Stimulated activated CD4-positive, alpha-beta T cell treated with anti-CD3 and anti-CD28 coated beads, Interleukin-12 subunit alpha, Interleukin-12 subunit beta, amount 100 ng/mL, for 4 hours (primary cell): Measurements from ENCODE around the gene FSIP1.

Experiments
- DNase-seq: peaks from one replicate; pipeline ENCODE4 v3.0.0-alpha.2; 2020

Gene FSIP1

DNA sequence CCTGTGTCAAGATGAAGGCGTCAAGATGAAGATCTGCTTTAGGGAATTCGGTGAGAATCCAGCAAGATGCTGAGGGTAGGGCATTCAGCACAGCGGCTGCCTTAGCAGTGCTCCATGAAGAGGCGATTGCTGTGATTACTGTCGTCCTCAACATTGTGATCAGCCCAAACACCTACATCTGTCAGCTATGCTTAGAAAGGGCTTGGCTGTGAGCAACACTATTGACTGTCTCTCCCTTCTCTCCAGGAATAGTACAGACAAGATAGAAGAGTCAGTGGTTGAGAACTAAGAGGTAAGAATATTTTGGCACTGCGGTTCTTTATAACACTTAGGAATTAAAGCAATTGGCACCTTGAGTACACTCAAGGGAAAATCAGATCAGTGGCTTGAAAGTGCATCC, 110.5 kb downstream of the FSIP1 start:
- no peak for DNase-seq

DNA sequence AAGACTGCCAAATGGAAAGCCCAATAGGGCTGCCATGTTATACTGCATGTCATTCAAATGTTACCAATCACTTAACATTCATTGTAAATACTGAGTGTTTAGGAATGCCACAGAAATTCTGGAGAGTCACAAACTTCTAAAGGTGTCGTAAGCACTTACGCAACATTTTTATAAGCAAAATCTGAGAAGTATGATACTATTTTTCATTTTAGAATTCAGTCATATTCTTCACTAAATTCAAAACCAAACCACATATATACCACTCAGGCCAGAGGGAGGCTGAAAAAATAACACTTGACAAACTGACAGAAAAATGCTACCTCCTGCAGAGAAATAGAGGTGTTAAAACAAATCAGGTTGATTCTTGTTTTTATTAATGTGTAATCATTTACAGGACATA, 112.0 kb downstream of the FSIP1 start:
- no peak for DNase-seq

- DNase-seq = no peak
These were observed 113.0 kb downstream of the FSIP1 start for GRCh38 chr15:39669661-39670060.

GRCh38 chr15:39669241-39669640, 113.4 kb downstream of the FSIP1 start:
- DNase-seq = no peak

- DNase-seq = no peak
These were observed 114.2 kb downstream of the FSIP1 start for GRCh38 chr15:39668457-39668856.

DNA sequence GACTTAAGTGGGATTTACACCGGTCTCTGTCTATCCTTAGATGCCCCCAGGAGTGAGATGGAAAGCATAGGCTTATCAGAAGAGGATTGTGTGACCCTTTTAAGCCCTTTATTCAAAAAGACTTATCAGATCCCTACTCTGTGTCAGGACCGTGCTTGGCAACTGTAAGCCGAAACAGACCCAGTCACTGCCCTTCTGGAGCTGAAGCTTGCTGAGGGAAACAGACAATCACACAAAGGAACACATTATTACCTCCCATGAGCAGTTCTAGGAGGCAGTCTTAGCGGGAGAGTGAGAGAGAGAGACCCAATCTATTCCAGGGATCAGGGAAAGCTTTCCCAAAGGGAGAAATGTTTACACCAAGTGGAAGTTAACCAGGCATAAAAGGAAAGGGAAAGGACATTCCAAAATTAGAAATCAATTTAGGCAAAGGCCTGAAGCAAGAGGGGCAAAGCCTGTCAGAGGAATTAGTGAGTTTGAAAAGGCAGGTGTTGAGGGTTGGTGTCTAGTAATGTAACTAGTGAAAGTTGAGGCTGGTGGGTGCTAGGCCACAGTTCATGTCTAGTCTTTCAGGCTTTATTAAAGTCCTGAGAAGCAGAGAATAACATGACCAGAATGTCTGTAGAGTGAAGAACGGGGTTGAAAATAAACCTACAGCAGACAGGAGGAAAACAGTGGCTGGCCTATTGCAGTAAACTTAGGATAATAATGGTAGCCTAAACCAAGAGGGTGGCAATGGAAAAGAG, 115.1 kb downstream of the FSIP1 start:
- DNase-seq = no peak

- no peak for DNase-seq
These were observed 116.0 kb downstream of the FSIP1 start for GRCh38 chr15:39666677-39667076.

DNA sequence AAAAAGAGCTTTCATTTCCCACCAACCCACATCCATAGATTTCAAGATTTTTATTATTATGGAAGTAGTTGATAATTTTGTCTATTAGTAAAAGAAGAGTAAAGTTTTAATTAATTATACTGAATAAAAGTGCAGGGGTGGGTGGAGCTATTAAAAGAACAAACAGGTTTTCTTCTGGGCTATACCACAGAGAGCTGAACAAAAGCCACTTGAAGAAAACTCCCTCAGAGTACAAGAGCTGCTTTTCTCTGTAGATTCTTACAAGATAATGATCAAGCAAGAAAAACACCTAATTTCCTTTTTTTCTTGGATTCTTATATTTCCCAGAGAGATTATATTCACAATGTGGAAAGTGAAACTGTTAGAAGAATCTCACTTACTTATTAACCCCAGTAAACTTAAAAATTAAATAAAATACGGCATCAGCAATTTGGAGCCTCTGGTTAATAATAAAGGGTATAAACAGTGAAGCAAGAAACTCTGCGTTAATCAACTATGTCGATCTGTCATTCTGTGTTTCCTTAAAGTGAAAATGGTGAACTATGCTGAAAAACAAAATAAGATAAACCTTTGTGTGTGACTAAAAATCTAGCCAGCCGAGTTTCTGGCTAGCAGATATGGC, 116.9 kb downstream of the FSIP1 start:
- DNase-seq = no peak

DNA sequence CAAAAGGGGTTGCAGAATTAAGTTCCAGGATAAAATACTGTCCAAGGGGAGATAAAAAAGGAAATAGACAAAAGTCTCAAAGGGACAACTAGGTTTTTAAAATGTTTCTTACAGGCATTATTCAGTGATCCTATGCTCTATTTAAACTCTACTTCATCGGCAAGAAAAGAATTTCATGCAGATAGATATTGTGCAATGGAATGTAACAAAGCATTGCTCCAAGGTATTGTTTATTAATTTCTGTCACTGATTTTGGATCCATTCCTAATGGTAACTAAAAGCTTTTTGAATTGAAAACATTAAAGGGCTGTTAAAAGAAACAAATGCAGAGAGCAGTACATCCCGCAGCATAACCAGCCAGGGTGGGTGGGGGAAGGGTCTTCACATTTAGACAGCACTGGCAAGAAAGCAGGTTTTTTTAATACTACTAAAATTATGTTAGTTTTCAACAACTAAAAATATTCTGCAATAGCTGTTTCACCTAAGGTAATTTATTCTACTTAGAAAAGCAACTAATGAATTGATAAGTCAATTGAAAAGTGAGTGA, 118.9 kb downstream of the FSIP1 start:
- DNase-seq = no peak

DNA sequence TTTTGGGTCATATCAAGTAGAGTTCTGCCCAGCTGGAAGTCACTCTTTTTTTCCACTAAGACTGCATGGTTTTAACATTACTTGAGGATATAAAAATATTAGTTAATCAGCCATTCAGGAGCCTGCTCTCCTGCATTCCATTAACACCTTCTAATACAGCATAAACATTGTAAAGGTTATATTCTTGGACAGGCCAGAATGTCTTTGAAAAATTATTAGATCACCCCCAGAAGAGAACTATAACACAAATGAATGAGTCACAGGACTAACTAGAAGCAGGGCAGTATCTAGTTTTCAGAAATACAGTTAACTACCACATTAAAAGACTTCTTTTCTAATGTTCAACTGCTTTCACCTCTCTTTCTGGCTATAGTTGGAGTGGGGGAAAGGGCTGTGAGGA, 120.9 kb downstream of the FSIP1 start:
- no peak for DNase-seq

GRCh38 chr15:39658740-39659139, 123.9 kb downstream of the FSIP1 start:
- DNase-seq = no peak

- DNase-seq = no peak
These were observed 125.0 kb downstream of the FSIP1 start for GRCh38 chr15:39657668-39658067.

DNA sequence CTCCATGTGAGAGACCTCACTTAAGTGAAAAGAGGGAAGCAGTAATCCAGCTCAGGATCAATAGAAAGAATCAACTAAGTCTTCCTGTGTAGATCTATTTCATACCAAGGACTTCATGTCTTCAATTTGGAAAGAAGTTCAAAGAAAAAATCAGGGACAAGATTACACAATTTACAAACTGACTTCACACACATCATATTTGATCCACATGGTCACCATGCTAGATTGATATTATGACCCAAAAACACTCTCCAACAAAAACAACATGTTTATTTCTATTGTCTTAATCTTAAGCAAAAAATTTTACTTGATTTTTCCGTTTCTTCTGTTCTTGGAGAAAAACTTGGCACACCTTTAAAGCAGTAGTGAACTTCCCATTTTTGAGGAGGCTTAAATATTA, 125.5 kb downstream of the FSIP1 start:
- no peak for DNase-seq

GRCh38 chr15:39654304-39654703, 128.3 kb downstream of the FSIP1 start:
- no peak for DNase-seq

DNA sequence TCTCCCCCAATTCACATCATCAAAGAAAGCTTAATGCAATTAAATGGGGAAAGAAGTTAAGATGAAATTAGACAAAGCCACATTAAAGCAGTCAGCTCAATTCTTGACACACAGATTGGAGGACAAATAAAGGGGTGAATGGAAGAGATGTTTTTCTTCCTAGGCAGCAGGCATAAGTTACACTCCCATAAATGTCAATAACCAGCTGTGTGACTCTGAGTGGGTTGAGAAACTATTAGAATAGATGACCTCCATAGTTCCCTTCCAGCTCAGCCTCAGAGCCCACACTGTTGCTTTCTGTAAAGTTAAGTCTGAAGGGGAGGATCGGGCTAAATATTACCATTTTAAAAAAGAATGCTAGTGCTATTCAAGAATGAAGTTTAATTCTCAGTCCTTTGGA, 130.8 kb downstream of the FSIP1 start:
- no peak for DNase-seq

DNA sequence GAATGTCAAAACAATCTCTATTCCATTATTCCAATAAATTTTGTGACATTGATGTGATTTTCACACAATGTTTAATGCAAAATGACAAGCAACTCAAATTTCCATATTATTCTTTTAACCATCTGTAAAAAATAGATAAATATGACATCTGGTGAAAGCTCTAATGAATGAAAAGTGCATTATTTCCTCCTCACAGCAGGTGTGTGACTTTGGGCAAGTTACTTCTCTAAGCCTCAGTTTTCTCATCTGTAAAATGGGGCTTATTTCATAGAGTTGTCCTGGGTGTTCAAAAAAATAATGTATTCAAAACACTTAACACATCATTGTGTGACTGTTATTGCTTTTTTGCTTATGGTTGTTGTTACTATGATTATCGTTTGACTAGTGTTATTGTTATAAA, 131.3 kb downstream of the FSIP1 start:
- no peak for DNase-seq

GRCh38 chr15:39649757-39650156, 132.9 kb downstream of the FSIP1 start:
- DNase-seq = no peak

GRCh38 chr15:39646425-39646824, 136.2 kb downstream of the FSIP1 start:
- DNase-seq = no peak

DNA sequence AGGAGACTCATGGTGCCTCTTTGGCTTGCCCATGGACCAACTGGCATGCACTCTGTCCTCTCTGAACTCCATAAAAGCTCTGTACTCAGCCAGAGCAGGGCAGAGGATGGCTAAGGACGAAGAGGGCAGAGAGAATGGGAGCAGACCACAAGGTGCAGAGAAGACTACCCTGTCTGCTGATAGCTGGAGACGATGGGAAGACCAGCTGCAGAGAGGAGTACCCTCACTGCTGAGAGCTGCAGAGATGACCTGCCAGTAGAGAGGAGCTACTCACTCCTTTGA, 136.7 kb downstream of the FSIP1 start:
- DNase-seq = no peak

DNA sequence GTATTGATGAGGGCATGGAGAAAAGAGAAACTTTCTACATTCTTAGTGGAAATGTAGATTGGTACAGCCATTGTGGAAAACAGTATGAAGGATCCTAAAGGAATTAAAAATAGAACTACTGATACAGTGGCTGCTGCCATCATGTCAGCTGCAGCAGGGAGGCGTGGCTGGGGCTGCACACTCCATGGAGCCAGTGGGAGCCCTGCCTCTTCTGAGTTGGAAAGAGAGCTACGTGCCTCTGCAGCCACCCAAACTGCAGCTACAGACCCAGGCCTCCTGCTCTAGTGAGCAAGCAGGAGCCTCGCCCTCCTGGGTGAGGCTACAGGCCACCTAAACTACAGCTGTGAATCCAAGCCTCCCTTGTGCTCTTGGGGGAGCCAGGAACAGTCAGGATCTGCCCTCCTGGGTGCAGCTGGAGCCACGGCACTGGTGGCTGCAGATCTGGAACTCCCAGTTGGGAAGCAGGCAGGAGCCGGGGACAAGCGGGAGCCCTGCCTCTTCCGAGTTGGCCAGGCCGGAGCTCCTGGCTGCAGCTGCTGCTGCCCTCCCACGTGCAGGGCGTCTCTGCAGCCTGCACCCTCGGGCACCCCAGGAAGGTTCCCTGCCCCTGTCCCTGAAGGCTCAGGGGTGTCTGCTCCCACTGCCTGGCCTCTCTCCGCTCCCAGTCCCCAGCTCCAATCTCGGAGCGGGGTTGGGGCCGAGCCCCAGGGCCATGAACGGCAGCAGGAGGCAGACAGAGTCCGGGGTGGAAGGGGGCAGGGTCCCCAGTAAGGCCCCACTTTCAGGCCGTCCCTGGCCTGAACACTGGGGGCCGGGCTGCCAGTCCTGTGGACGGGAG, 137.3 kb downstream of the FSIP1 start:
- DNase-seq = no peak

- DNase-seq = no peak
These were observed 138.5 kb downstream of the FSIP1 start for GRCh38 chr15:39644136-39644535.

- DNase-seq = no peak
These were observed 138.9 kb downstream of the FSIP1 start for GRCh38 chr15:39643727-39644126.

DNA sequence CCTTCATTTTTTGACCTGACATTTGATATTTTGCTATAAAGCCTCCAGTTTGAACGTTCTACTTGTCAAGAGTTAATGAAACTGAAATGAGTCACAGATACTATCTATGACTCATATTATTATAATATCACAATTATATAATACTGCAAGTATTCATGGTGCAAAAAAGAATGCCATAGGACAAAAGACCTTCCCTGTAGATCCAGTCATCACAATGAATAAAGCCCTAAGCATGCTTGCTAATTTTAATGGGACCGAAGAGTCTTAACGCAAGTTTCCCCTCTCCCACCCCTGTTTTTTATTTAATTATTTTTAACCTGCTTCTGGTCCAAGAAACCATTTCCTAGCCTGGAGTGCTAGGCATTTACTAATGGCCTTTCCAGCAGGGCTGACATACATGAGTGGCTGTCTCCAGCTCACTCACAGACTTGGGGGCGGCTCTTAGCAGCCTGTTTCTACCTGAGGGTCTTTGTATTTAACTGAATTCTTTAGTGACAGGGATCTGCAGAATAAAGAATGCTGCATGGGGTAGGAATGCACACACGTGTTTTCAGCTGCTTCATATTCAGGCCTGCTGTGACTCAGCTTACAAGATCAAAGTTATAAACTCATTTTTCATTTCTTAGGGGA, 140.5 kb downstream of the FSIP1 start:
- no peak for DNase-seq
